WTC11 (cell line): Measurements from ENCODE around the gene TRIM75. TPM values are rescaled to one million over a fixed set of nuclear protein-coding genes. Genes with fewer than 3 reads are reported as not detected.
A peak's percentile ranks its signal among the peaks of the same experiment; 100 is the strongest.

Experiments
- ATAC-seq: fragments of 200-7000 bp; cut with Tn5 transposase; 2 replicates; pipeline ENCODE4 v1.10.0; 2021; ENCODE audit warnings: mild to moderate bottlenecking, moderate library complexity
- CTCF ChIA-PET: fragments of 300-600 bp; sonication (Branson Sonifier 250); formaldehyde crosslinking; loops from one replicate; lab custom pipeline; 2021; ENCODE audit warnings: antibody characterized with exemption; lab: Charles Lee
- POLR2A ChIA-PET: fragments of 350-600 bp; sonication (Branson Sonifier 250); formaldehyde crosslinking; loops from one replicate; lab custom pipeline; 2021; ENCODE audit warnings: antibody characterized with exemption; lab: Charles Lee
- DNase-seq: peaks from one replicate; pipeline ENCODE4 v3.0.0; 2021; ENCODE audit warnings: low spot score
- H3K27ac Mint-ChIP-seq: 2 replicates; pipeline ENCODE4 v1.8.0; 2021; ENCODE audit warnings: mixed read lengths
- H3K27me3 Mint-ChIP-seq: 2 replicates; pipeline ENCODE4 v1.8.0; 2021; ENCODE audit warnings: low read depth, mild to moderate bottlenecking, moderate library complexity, mixed read lengths
- H3K36me3 Mint-ChIP-seq: 2 replicates; pipeline ENCODE4 v1.8.0; 2021; ENCODE audit warnings: mixed read lengths
- H3K4me1 Mint-ChIP-seq: 2 replicates; pipeline ENCODE4 v1.8.0; 2022; ENCODE audit warnings: mixed read lengths
- H3K4me3 Mint-ChIP-seq: 2 replicates; pipeline ENCODE4 v1.8.0; 2021; ENCODE audit warnings: mild to moderate bottlenecking, moderate library complexity, mixed read lengths
- H3K9me3 Mint-ChIP-seq: 2 replicates; pipeline ENCODE4 v1.8.0; 2021; ENCODE audit warnings: mixed read lengths
- ARID4B ChIP-seq: sonication (generic); formaldehyde crosslinking; IDR thresholded peaks from 2 replicates; pipeline ENCODE4 v1.8.0; 2023; ENCODE audit warnings: missing genetic modification reagents, mild to moderate bottlenecking, borderline replicate concordance
- CREB1 ChIP-seq: sonication (generic); formaldehyde crosslinking; IDR thresholded peaks from 2 replicates; pipeline ENCODE4 v1.8.0; 2023; ENCODE audit warnings: mild to moderate bottlenecking, missing genetic modification reagents
- ELF4 ChIP-seq: sonication (generic); formaldehyde crosslinking; IDR thresholded peaks from 2 replicates; pipeline ENCODE4 v1.8.1; 2022; ENCODE audit warnings: low read depth, mild to moderate bottlenecking, moderate library complexity, missing genetic modification reagents
- EMX1 ChIP-seq: fragments of 250-450 bp; sonication (Bioruptor Pico); IDR thresholded peaks from 2 replicates; pipeline ENCODE4 v1.8.0; 2021; ENCODE audit warnings: mild to moderate bottlenecking
- FOXP1 ChIP-seq: sonication (generic); formaldehyde crosslinking; IDR thresholded peaks from 2 replicates; pipeline ENCODE4 v1.8.0; 2022; ENCODE audit warnings: missing genetic modification reagents, mild to moderate bottlenecking, moderate library complexity, borderline replicate concordance
- IRF2 ChIP-seq: sonication (generic); formaldehyde crosslinking; IDR thresholded peaks from 2 replicates; pipeline ENCODE4 v1.8.0; 2022; ENCODE audit warnings: low read depth, missing genetic modification reagents, borderline replicate concordance
- JUN ChIP-seq: sonication (generic); formaldehyde crosslinking; IDR thresholded peaks from 2 replicates; pipeline ENCODE4 v1.8.0; 2023; ENCODE audit warnings: mild to moderate bottlenecking, missing genetic modification reagents
- MAX ChIP-seq: sonication (generic); formaldehyde crosslinking; IDR thresholded peaks from 2 replicates; pipeline ENCODE4 v1.8.0; 2022; ENCODE audit warnings: mild to moderate bottlenecking, missing genetic modification reagents
- MYBL2 ChIP-seq: sonication (generic); formaldehyde crosslinking; IDR thresholded peaks from 2 replicates; pipeline ENCODE4 v1.8.1; 2023; ENCODE audit warnings: mild to moderate bottlenecking, moderate library complexity, missing genetic modification reagents
- PRRX2 ChIP-seq: fragments of 250-450 bp; sonication (Bioruptor Pico); IDR thresholded peaks from 2 replicates; pipeline ENCODE4 v1.8.0; 2021; ENCODE audit warnings: mild to moderate bottlenecking
- TEAD4 ChIP-seq: sonication (generic); formaldehyde crosslinking; IDR thresholded peaks from 2 replicates; pipeline ENCODE4 v1.8.0; 2022; ENCODE audit warnings: mild to moderate bottlenecking, missing genetic modification reagents
- ZNF232 ChIP-seq: sonication (generic); formaldehyde crosslinking; IDR thresholded peaks from 2 replicates; pipeline ENCODE4 v1.8.0; 2022; ENCODE audit warnings: mild to moderate bottlenecking, missing genetic modification reagents
- total RNA-seq: library from RNA; stranded (reverse); gene quantifications from 3 replicates; pipeline ENCODE4 v1.2.3, GENCODE V29; 2021
- TF ChIP-seq, protein P1 (sequence below): sonication (generic); formaldehyde crosslinking; IDR thresholded peaks from 2 replicates; pipeline ENCODE4 v1.8.0; 2022; ENCODE audit warnings: mild to moderate bottlenecking, missing genetic modification reagents
- TF ChIP-seq, protein P2 (sequence below): sonication (generic); formaldehyde crosslinking; IDR thresholded peaks from 2 replicates; pipeline ENCODE4 v1.8.1; 2022; ENCODE audit warnings: mild to moderate bottlenecking, missing genetic modification reagents, moderate library complexity, borderline replicate concordance

Gene TRIM75
- total RNA-seq, 1 experiment from 2014 or later, result not detected

DNA sequence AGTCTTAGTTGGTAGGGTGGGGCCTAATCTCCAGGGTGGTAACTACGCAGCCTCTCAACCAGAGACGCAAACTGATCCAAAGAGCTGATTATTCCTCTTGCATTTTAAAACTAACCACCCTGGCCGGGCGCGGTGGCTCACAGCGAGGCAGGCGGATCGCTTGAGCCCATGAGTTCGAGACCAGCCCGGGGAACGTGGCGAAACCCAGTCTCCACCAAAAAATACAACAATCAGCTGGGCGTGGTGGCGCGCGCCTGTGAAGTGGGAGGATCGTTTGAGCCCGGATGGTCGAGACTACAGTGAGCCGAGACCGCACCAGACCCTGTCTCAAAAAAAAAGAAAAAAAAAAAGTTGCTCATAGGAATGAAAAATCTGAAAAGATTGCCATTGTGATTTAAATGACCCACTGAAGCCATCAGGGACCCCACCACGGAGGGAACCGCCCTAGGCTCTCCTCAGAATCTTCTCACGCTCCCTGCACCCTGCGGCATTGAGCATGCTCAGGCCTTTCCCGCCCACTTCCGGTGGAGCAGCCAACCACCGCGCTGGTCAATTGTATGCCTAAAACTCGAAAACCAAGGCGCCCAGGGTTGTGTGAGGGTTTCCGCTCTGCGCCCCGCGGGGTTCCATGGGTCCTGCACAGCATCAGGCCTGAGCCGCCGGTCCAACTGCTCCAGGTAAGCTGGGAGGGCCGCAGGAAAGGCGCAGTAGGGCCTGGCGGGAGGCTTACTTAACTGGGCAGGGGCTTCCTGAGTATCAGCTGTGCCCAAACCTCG, 22.0 kb upstream of the TRIM75 start, which contains the start of gene TRIM60:
TRIM60 (plus strand) TSS at position 564 of the 776 bp plus-strand sequence. CDS start 8,074 bp downstream, outside the sequence.
- H3K4me3 Mint-ChIP-seq, result no peak within 1 kb of the TSS
- ChIA-PET CTCF (interaction anchor here (1.1 kb wide), 1 partner anchor 14 kb away, joined by 3 read pairs; no protein-coding TSS in a partner anchor), POLR2A (no interaction called here)

DNA sequence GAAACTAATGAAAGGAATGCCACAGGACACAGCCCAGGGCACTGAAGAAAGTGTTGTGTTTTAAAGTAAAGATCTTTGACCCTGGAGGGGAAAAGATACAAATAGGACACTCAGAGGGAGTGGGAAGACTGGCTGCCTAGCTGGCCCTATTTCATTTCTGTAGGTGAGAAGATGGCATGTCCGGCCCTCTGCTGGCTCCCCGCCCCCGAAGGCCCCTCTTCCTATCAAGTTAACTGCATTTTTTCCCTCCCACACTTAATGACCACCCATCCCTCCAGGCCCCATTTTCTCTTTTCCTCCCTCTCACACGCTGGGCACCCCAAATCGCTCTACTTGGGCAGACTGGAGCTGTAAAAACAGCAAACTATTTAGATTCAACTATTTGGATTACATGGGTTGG, 5.5 kb upstream of the TRIM75 start:
- ATAC-seq (peak; percentile 62), DNase-seq (no peak)
- no peaks in the 10 kb centered on the region for H3K27me3 Mint-ChIP-seq
- peaks cover 9% of the 10 kb centered on the region for H3K4me1 Mint-ChIP-seq
- no peak overlapping the region for H3K4me3 Mint-ChIP-seq
- POLR2A ChIA-PET, result no interaction called here
- no peaks in the 10 kb centered on the region for H3K9me3 Mint-ChIP-seq
- peak overlapping the region; percentile 7; the same call in 1 of the 2 replicates for H3K27ac Mint-ChIP-seq
- no peaks in the 10 kb centered on the region for H3K36me3 Mint-ChIP-seq
- CTCF ChIA-PET, result interaction anchor here (0.9 to 1.1 kb wide), 2 partner anchors 49 to 110 kb away, joined by 3 read pairs; no protein-coding TSS in a partner anchor
- TF ChIP-seq ARID4B (CRISPR knock-in tag), result no peak
- no peak for TF ChIP-seq PRRX2 (CRISPR knock-in tag)
- TF ChIP-seq, protein P1, sequence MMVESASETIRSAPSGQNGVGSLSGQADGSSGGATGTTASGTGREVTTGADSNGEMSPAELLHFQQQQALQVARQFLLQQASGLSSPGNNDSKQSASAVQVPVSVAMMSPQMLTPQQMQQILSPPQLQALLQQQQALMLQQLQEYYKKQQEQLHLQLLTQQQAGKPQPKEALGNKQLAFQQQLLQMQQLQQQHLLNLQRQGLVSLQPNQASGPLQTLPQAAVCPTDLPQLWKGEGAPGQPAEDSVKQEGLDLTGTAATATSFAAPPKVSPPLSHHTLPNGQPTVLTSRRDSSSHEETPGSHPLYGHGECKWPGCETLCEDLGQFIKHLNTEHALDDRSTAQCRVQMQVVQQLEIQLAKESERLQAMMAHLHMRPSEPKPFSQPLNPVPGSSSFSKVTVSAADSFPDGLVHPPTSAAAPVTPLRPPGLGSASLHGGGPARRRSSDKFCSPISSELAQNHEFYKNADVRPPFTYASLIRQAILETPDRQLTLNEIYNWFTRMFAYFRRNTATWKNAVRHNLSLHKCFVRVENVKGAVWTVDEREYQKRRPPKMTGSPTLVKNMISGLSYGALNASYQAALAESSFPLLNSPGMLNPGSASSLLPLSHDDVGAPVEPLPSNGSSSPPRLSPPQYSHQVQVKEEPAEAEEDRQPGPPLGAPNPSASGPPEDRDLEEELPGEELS (CRISPR knock-in tag), result no peak
- no peak for TF ChIP-seq EMX1 (CRISPR knock-in tag)
- no peak for TF ChIP-seq IRF2 (CRISPR knock-in tag)

More for the DNA sequence above, 22.0 kb upstream of the TRIM75 start, which contains the start of gene TRIM60:
- no peaks in the 10 kb centered on the region for H3K36me3 Mint-ChIP-seq
- no peak for TF ChIP-seq MAX (CRISPR knock-in tag)
- no peak for TF ChIP-seq TEAD4 (CRISPR knock-in tag)
- TF ChIP-seq ELF4, result no peak
- TF ChIP-seq, protein P2, sequence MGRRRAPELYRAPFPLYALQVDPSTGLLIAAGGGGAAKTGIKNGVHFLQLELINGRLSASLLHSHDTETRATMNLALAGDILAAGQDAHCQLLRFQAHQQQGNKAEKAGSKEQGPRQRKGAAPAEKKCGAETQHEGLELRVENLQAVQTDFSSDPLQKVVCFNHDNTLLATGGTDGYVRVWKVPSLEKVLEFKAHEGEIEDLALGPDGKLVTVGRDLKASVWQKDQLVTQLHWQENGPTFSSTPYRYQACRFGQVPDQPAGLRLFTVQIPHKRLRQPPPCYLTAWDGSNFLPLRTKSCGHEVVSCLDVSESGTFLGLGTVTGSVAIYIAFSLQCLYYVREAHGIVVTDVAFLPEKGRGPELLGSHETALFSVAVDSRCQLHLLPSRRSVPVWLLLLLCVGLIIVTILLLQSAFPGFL (CRISPR knock-in tag), result no peak
- no peak for TF ChIP-seq EMX1 (CRISPR knock-in tag)
- no peak for TF ChIP-seq CREB1
- no peak for TF ChIP-seq MYBL2 (CRISPR knock-in tag)
- TF ChIP-seq JUN, result no peak
- no peak for TF ChIP-seq ARID4B (CRISPR knock-in tag)
- TF ChIP-seq FOXP1 (CRISPR knock-in tag), result no peak
- TF ChIP-seq ZNF232 (CRISPR knock-in tag), result no peak
- H3K27me3 Mint-ChIP-seq, result no peaks in the 10 kb centered on the region
- H3K4me1 Mint-ChIP-seq, result no peaks in the 10 kb centered on the region
- no peak within 1 kb of the TSS for H3K27ac Mint-ChIP-seq
- ATAC-seq, result no peak
- no peak for DNase-seq
- H3K9me3 Mint-ChIP-seq, result no peaks in the 10 kb centered on the region
